OCI-LY7 (cell line): Measurements from ENCODE around the gene SLC37A2. TPM values are rescaled to one million over a fixed set of nuclear protein-coding genes. Genes with fewer than 3 reads are reported as not detected.

ENCODE experiments used
- BruUV-seq: library from RNA; stranded (reverse); fragments of 400-500 nt; replicated peaks from 2 replicates; lab custom pipeline; 2021; lab: Mats Ljungman, UMichigan
- CTCF ChIA-PET: fragments of 300-600 bp; sonication (Branson Sonifier 250); formaldehyde crosslinking; loops from one replicate; lab custom pipeline; 2022; ENCODE audit warnings: antibody characterized with exemption; ENCODE audit not compliant: unreplicated experiment; lab: Charles Lee
- POLR2A ChIA-PET: fragments of 300-600 bp; sonication (Branson Sonifier 250); formaldehyde crosslinking; loops from one replicate; lab custom pipeline; 2022; ENCODE audit warnings: antibody characterized with exemption; lab: Charles Lee
- DNase-seq: peaks from one replicate; pipeline ENCODE4 v3.0.0-alpha.2; 2015; ENCODE audit warnings: low spot score
- H2AFZ ChIP-seq: fragments of 200-600 bp; sonication (generic), shearing (Covaris generic); 2 replicates; pipeline ENCODE4 v1.6.1; 2014; ENCODE audit warnings: mild to moderate bottlenecking, antibody characterized with exemption, low read length, moderate library complexity
- H3K27ac ChIP-seq: fragments of 200-600 bp; sonication (generic); 2 replicates; pipeline ENCODE4 v1.5.1; 2014; ENCODE audit warnings: mixed run types, low read depth, mild to moderate bottlenecking, moderate library complexity, low read length, inconsistent platforms; ENCODE audit not compliant: poor library complexity, severe bottlenecking
- H3K36me3 ChIP-seq: fragments of 200-600 bp; sonication (generic); 2 replicates; pipeline ENCODE4 v1.6.1; 2014; ENCODE audit warnings: mild to moderate bottlenecking, antibody characterized with exemption, low read length, moderate library complexity, mixed read lengths; ENCODE audit not compliant: insufficient read depth
- H3K4me1 ChIP-seq: fragments of 200-600 bp; sonication (generic); 2 replicates; pipeline ENCODE4 v1.5.1; 2014; ENCODE audit warnings: mild to moderate bottlenecking, low read length; ENCODE audit not compliant: insufficient read depth, poor library complexity, severe bottlenecking
- H3K4me2 ChIP-seq: fragments of 200-600 bp; sonication (generic); 2 replicates; pipeline ENCODE4 v1.6.1; 2014; ENCODE audit warnings: mild to moderate bottlenecking, low read length
- H3K4me3 ChIP-seq: fragments of 200-600 bp; sonication (generic); 2 replicates; pipeline ENCODE4 v1.5.1; 2014; ENCODE audit warnings: mild to moderate bottlenecking, low read depth, low read length; ENCODE audit not compliant: poor library complexity, severe bottlenecking
- H3K79me2 ChIP-seq: fragments of 200-600 bp; sonication (generic); 2 replicates; pipeline ENCODE4 v1.6.1; 2016; ENCODE audit warnings: low read depth, mild to moderate bottlenecking, low read length, moderate library complexity, mixed read lengths; ENCODE audit not compliant: insufficient read depth
- H3K9me2 ChIP-seq: fragments of 200-600 bp; sonication (generic); 2 replicates; pipeline ENCODE4 v1.6.1; 2016; ENCODE audit warnings: mild to moderate bottlenecking, low read length, mixed read lengths; ENCODE audit not compliant: insufficient read depth
- H3K9me3 ChIP-seq: fragments of 200-600 bp; sonication (generic); 2 replicates; pipeline ENCODE4 v1.6.1; 2014; ENCODE audit warnings: mild to moderate bottlenecking, mixed run types, low read length, mixed read lengths
- H4K20me1 ChIP-seq: fragments of 200-600 bp; sonication (generic); 2 replicates; pipeline ENCODE4 v1.6.1; 2014; ENCODE audit warnings: mild to moderate bottlenecking, antibody characterized with exemption, low read length, moderate library complexity, mixed read lengths; ENCODE audit not compliant: insufficient read depth
- EZH2phosphoT487 ChIP-seq: fragments of 200-600 bp; sonication (generic); IDR thresholded peaks from 2 replicates; pipeline ENCODE4 v1.6.1; 2018; ENCODE audit warnings: low read depth, borderline replicate concordance, mild to moderate bottlenecking, mixed run types, antibody characterized with exemption, low read length, moderate library complexity, mixed read lengths
- intact Hi-C: fragments of 100-400 bp; cut with micrococcal nuclease; formaldehyde crosslinking; loops from one replicate; pipeline ENCODE4 v1.10.0; 2022; ENCODE audit not compliant: unreplicated experiment
- total RNA-seq, 2 experiments: library from RNA; depleted of rRNA in 1 of 2; stranded (reverse); fragments of >200 nt in 1 of 2; shearing (Covaris generic) in 1 of 2; gene quantifications; 2 replicates each; pipeline ENCODE4 v1.2.3, GENCODE V29; 2014 to 2022
- TF ChIP-seq, protein P1 (sequence below): fragments of 200-600 bp; sonication (generic); conservative IDR thresholded peaks from 2 replicates; pipeline ENCODE4 v1.5.1; 2014; ENCODE audit warnings: mild to moderate bottlenecking, antibody characterized with exemption, low read length, moderate library complexity, mixed read lengths

The SLC37A2 gene
- total RNA-seq, 2 experiments from 2014 or later, result 0.57 to 0.93 TPM

DNA sequence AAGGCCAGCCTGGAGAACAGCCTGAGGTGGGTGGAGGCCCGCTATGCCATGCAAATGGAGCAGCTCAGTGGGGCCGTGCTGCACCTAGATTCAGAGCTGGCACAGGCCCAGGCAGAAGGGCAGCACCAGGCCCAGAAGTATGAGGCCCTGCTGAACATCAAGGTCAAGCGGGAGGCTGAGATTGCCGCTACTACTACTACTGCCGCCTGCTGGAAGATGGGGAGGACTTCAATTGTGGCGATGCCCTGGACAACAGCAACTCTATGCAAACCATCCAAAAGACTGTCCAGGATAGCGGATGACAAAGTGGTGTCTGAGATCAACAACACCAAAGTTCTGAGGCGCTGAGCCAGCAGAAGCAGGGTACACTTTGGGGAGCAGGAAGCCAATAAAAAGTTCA, 51.4 kb downstream of the SLC37A2 start:
- intact Hi-C loops, result loop anchor here (5.0 kb wide), 2 partner anchors 42 to 317 kb away; no protein-coding TSS in a partner anchor
- peaks cover 7% of the 10 kb centered on the region; the same call in 1 of the 2 replicates for H3K9me3 ChIP-seq
- peaks cover 17% of the 10 kb centered on the region for H3K4me1 ChIP-seq
- no peaks in the 10 kb centered on the region for H4K20me1 ChIP-seq
- no peaks in the 10 kb centered on the region for H3K36me3 ChIP-seq
- no peaks in the 10 kb centered on the region for H3K9me2 ChIP-seq
- no peak overlapping the region for H3K27ac ChIP-seq
- no peak overlapping the region for H2AFZ ChIP-seq
- ChIA-PET POLR2A (no interaction called here), CTCF (interaction anchor here (0.6 to 3.7 kb wide), 2 partner anchors 9 to 22 kb away, joined by 3 to 20 read pairs; no protein-coding TSS in a partner anchor)
- BruUV-seq, result no TSS peak
- no peak overlapping the region for H3K4me2 ChIP-seq
- DNase-seq, result no peak
- peaks cover 11% of the 10 kb centered on the region; the same call in 1 of the 2 replicates for H3K79me2 ChIP-seq
- TF ChIP-seq, protein P1, sequence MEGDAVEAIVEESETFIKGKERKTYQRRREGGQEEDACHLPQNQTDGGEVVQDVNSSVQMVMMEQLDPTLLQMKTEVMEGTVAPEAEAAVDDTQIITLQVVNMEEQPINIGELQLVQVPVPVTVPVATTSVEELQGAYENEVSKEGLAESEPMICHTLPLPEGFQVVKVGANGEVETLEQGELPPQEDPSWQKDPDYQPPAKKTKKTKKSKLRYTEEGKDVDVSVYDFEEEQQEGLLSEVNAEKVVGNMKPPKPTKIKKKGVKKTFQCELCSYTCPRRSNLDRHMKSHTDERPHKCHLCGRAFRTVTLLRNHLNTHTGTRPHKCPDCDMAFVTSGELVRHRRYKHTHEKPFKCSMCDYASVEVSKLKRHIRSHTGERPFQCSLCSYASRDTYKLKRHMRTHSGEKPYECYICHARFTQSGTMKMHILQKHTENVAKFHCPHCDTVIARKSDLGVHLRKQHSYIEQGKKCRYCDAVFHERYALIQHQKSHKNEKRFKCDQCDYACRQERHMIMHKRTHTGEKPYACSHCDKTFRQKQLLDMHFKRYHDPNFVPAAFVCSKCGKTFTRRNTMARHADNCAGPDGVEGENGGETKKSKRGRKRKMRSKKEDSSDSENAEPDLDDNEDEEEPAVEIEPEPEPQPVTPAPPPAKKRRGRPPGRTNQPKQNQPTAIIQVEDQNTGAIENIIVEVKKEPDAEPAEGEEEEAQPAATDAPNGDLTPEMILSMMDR, result peak; percentile 38; the same call in 1 of the 2 replicates
- no peak for TF ChIP-seq EZH2phosphoT487
- H3K4me3 ChIP-seq, result no peak overlapping the region

DNA sequence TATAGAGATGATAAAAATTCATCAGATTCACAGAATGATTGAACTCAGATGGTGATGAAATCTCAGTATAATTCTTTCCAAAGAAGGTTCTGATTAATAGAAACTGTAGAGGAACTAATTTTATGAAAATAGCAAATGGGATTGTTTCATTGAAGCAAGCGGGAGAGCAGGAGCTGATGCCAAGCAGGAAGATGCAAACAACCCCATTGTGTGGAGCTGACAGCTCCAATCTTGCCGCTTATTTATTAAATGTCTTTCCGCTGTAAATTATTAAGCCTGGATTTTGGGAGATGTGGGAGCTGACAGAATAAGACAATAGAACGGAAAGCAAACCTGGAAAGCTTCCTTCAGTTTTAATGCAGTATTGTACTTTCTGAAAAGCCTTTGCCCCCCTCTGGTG, 54.3 kb downstream of the SLC37A2 start:
- peaks cover under 1% of the 10 kb centered on the region for H3K4me1 ChIP-seq
- TF ChIP-seq EZH2phosphoT487, result no peak
- TF ChIP-seq, protein P1, result no peak
- intact Hi-C loops, result no loop called here
- H4K20me1 ChIP-seq, result no peaks in the 10 kb centered on the region
- ChIA-PET POLR2A (interaction anchor here (0.6 to 1.5 kb wide), 3 partner anchors 11 to 465 kb away, joined by 3 to 8 read pairs (median 3); no protein-coding TSS in a partner anchor), CTCF (no interaction called here)
- H3K79me2 ChIP-seq, result no peaks in the 10 kb centered on the region
- H3K4me2 ChIP-seq, result no peak overlapping the region
- H3K9me3 ChIP-seq, result peaks cover 3% of the 10 kb centered on the region; the same call in 1 of the 2 replicates
- no peak overlapping the region for H2AFZ ChIP-seq
- no peak overlapping the region for H3K4me3 ChIP-seq
- H3K9me2 ChIP-seq, result no peaks in the 10 kb centered on the region
- no peaks in the 10 kb centered on the region for H3K36me3 ChIP-seq
- no peak overlapping the region for H3K27ac ChIP-seq
- BruUV-seq, result no TSS peak
- DNase-seq, result no peak
